HepG2 (cell line): Measurements from ENCODE around the gene MASP2. TPM values are rescaled to one million over a fixed set of nuclear protein-coding genes. Genes with fewer than 3 reads are reported as not detected.

Experiments
- HDAC1 ChIP-seq: sonication (generic); formaldehyde crosslinking; IDR thresholded peaks from 2 replicates; pipeline ENCODE4 v1.5.1; 2020; ENCODE audit warnings: mild to moderate bottlenecking, missing genetic modification reagents
- KLF6 ChIP-seq: IDR thresholded peaks from 2 replicates; pipeline ENCODE4 v1.8.0; 2016; ENCODE audit warnings: missing biosample characterization, missing genetic modification reagents
- PHF8 ChIP-seq: sonication (generic); formaldehyde crosslinking; IDR thresholded peaks from 2 replicates; pipeline ENCODE4 v1.5.0; 2020; ENCODE audit warnings: missing genetic modification reagents
- RELA ChIP-seq: sonication (generic); formaldehyde crosslinking; IDR thresholded peaks from 2 replicates; pipeline ENCODE4 v1.4.0; 2020; ENCODE audit warnings: missing genetic modification reagents
- SETDB1 ChIP-seq: sonication (generic); formaldehyde crosslinking; IDR thresholded peaks from 2 replicates; pipeline ENCODE4 v1.5.1; 2020; ENCODE audit warnings: missing genetic modification reagents, mild to moderate bottlenecking, borderline replicate concordance
- TMF1 ChIP-seq: sonication (generic); formaldehyde crosslinking; IDR thresholded peaks from 2 replicates; pipeline ENCODE4 v1.8.1; 2022; ENCODE audit warnings: low read depth, missing genetic modification reagents
- TP53 ChIP-seq: sonication (generic); formaldehyde crosslinking; conservative IDR thresholded peaks from 2 replicates; pipeline ENCODE4 v1.4.0; 2020; ENCODE audit warnings: missing genetic modification reagents
- ZBTB7A ChIP-seq: sonication (generic); formaldehyde crosslinking; IDR thresholded peaks from 2 replicates; pipeline ENCODE4 v1.8.0; 2022; ENCODE audit warnings: mild to moderate bottlenecking, missing genetic modification reagents
- ZC3H13 ChIP-seq: sonication (generic); formaldehyde crosslinking; IDR thresholded peaks from 2 replicates; pipeline ENCODE4 v1.8.1; 2023; ENCODE audit warnings: mild to moderate bottlenecking, missing genetic modification reagents, moderate library complexity
- ZFP90 ChIP-seq: sonication (generic); formaldehyde crosslinking; IDR thresholded peaks from 2 replicates; pipeline ENCODE4 v1.8.0; 2022; ENCODE audit warnings: missing genetic modification reagents, mild to moderate bottlenecking, inconsistent platforms, borderline replicate concordance
- ZNF143 ChIP-seq: sonication (generic); formaldehyde crosslinking; IDR thresholded peaks from 2 replicates; pipeline ENCODE4 v1.4.0; 2020; ENCODE audit warnings: missing genetic modification reagents
- ZNF317 ChIP-seq: sonication (generic); formaldehyde crosslinking; IDR thresholded peaks from 2 replicates; pipeline ENCODE4 v1.5.0; 2020; ENCODE audit warnings: mild to moderate bottlenecking, missing genetic modification reagents
- ZNF501 ChIP-seq: sonication (generic); formaldehyde crosslinking; IDR thresholded peaks from 2 replicates; pipeline ENCODE4 v1.5.1; 2020; ENCODE audit warnings: mild to moderate bottlenecking, moderate library complexity, missing genetic modification reagents
- ZNF768 ChIP-seq: sonication (generic); formaldehyde crosslinking; IDR thresholded peaks from 2 replicates; pipeline ENCODE4 v1.4.0; 2020; ENCODE audit warnings: missing genetic modification reagents
- ZSCAN25 ChIP-seq: sonication (generic); formaldehyde crosslinking; IDR thresholded peaks from 2 replicates; pipeline ENCODE4 v1.8.0; 2022; ENCODE audit warnings: mild to moderate bottlenecking, missing genetic modification reagents
- polyA plus RNA-seq, 8 experiments: library from polyadenylated mRNA; depleted of rRNA in 3 of 8; stranded (reverse) in 7 of 8; unstranded in 1 of 8; fragments of >200 nt; fragmentation: Illumina TruSeq in 4 of 8; extraction: Trizol in 4 of 8; gene quantifications; 2 replicates each; pipeline versions ENCODE4 v1.2.1 to v1.2.3, GENCODE V29; 2011 to 2016; ENCODE audit warnings: low read depth in 4 of 8, missing spikeins in 1 of 8, mixed read lengths in 1 of 8; ENCODE audit not compliant: insufficient read depth in 1 of 8
- total RNA-seq, 5 experiments: library from RNA; depleted of rRNA; stranded (reverse); fragments of >200 nt; fragmentation: Illumina TruSeq; extraction: Trizol; gene quantifications; 2 replicates each; pipeline ENCODE4 v1.2.3, GENCODE V29; 2016; ENCODE audit warnings: low read depth in 1 of 5
- TF ChIP-seq, protein P1 (sequence below): fragments of 450-650 bp; IDR thresholded peaks from 2 replicates; pipeline ENCODE4 v1.6.1; 2016
- TF ChIP-seq, protein P2 (sequence below): sonication (generic); formaldehyde crosslinking; IDR thresholded peaks from 2 replicates; pipeline ENCODE4 v1.9.0; 2022; ENCODE audit warnings: missing genetic modification reagents, mild to moderate bottlenecking, borderline replicate concordance
- TF ChIP-seq, protein P3 (sequence below): sonication (generic); formaldehyde crosslinking; IDR thresholded peaks from 2 replicates; pipeline ENCODE4; 2020; ENCODE audit warnings: missing genetic modification reagents, mild to moderate bottlenecking, borderline replicate concordance
- TF ChIP-seq, protein P4 (sequence below): sonication (generic); formaldehyde crosslinking; IDR thresholded peaks from 2 replicates; pipeline ENCODE4 v1.5.0; 2020; ENCODE audit warnings: mild to moderate bottlenecking, missing genetic modification reagents, borderline replicate concordance

The MASP2 gene
- total and polyA plus RNA-seq, 2 of the 13 experiments (the other 11 are each of a cell fraction or from before 2014, with no cell fraction given) = 7.1 to 11.8 TPM

DNA sequence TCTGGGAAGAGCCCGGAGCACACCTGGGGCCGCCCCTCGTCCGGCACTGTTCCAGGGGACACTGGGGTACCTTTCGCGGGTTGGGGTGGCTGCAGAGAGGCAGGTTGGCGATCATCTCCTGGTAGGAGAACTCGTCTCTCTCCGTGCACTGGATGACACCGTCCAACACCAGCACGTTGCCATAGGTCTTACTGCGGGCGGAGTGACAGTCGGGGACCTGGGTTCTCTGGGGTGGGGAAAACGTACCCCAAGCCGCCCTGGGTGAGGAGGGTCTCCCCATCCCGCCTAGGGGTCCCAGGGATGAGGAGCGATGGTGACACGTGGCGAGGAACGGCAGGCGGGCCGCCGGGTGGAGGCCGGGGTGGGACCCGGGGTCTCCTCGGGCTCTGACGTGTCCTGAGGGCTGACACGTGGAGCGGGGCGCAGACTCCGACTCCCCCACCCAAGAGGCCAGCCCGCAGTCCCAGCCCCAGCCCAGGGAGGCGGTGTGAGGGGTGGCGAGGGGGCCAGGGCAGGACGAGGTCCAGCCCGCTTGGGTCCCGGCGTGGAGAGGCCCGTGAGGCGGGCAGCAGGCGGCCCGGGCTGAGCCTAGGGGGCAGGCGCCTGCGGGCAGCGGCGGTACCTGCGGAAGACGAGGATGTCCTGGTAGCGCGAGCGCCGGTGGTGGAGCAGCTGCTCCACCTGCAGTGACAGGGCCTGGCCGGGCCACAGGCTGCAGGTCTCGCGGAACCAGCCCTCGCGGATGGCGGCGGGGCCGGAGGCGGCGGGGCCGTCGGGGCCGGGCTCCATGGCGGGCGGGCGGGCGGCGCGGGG lies 12.3 kb upstream of the MASP2 start (continued):
- TF ChIP-seq, protein P1, sequence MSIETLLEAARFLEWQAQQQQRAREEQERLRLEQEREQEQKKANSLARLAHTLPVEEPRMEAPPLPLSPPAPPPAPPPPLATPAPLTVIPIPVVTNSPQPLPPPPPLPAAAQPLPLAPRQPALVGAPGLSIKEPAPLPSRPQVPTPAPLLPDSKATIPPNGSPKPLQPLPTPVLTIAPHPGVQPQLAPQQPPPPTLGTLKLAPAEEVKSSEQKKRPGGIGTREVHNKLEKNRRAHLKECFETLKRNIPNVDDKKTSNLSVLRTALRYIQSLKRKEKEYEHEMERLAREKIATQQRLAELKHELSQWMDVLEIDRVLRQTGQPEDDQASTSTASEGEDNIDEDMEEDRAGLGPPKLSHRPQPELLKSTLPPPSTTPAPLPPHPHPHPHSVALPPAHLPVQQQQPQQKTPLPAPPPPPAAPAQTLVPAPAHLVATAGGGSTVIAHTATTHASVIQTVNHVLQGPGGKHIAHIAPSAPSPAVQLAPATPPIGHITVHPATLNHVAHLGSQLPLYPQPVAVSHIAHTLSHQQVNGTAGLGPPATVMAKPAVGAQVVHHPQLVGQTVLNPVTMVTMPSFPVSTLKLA = peak; percentile 49
- peak; percentile 18; the same call in 1 of the 2 replicates for TF ChIP-seq PHF8
- TF ChIP-seq ZFP90 (CRISPR knock-in tag) = peak; percentile 69; the same call in 1 of the 2 replicates
- no peak for TF ChIP-seq RELA (CRISPR knock-in tag)
- no peak for TF ChIP-seq ZNF317 (CRISPR knock-in tag)
- TF ChIP-seq, protein P2, sequence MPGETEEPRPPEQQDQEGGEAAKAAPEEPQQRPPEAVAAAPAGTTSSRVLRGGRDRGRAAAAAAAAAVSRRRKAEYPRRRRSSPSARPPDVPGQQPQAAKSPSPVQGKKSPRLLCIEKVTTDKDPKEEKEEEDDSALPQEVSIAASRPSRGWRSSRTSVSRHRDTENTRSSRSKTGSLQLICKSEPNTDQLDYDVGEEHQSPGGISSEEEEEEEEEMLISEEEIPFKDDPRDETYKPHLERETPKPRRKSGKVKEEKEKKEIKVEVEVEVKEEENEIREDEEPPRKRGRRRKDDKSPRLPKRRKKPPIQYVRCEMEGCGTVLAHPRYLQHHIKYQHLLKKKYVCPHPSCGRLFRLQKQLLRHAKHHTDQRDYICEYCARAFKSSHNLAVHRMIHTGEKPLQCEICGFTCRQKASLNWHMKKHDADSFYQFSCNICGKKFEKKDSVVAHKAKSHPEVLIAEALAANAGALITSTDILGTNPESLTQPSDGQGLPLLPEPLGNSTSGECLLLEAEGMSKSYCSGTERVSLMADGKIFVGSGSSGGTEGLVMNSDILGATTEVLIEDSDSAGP = peak; percentile 33; the same call in 1 of the 2 replicates
- peak; percentile 22; the same call in 1 of the 2 replicates for TF ChIP-seq ZNF143 (CRISPR knock-in tag)
- TF ChIP-seq, protein P3, sequence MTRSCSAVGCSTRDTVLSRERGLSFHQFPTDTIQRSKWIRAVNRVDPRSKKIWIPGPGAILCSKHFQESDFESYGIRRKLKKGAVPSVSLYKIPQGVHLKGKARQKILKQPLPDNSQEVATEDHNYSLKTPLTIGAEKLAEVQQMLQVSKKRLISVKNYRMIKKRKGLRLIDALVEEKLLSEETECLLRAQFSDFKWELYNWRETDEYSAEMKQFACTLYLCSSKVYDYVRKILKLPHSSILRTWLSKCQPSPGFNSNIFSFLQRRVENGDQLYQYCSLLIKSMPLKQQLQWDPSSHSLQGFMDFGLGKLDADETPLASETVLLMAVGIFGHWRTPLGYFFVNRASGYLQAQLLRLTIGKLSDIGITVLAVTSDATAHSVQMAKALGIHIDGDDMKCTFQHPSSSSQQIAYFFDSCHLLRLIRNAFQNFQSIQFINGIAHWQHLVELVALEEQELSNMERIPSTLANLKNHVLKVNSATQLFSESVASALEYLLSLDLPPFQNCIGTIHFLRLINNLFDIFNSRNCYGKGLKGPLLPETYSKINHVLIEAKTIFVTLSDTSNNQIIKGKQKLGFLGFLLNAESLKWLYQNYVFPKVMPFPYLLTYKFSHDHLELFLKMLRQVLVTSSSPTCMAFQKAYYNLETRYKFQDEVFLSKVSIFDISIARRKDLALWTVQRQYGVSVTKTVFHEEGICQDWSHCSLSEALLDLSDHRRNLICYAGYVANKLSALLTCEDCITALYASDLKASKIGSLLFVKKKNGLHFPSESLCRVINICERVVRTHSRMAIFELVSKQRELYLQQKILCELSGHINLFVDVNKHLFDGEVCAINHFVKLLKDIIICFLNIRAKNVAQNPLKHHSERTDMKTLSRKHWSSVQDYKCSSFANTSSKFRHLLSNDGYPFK = peak; percentile 61; the same call in 1 of the 2 replicates
- peak; percentile 65 for TF ChIP-seq HDAC1 (CRISPR knock-in tag)
- TF ChIP-seq TMF1 (CRISPR knock-in tag) = no peak
- TF ChIP-seq ZBTB7A (CRISPR knock-in tag) = peak; percentile 35; the same call in 1 of the 2 replicates
- TF ChIP-seq, protein P4, sequence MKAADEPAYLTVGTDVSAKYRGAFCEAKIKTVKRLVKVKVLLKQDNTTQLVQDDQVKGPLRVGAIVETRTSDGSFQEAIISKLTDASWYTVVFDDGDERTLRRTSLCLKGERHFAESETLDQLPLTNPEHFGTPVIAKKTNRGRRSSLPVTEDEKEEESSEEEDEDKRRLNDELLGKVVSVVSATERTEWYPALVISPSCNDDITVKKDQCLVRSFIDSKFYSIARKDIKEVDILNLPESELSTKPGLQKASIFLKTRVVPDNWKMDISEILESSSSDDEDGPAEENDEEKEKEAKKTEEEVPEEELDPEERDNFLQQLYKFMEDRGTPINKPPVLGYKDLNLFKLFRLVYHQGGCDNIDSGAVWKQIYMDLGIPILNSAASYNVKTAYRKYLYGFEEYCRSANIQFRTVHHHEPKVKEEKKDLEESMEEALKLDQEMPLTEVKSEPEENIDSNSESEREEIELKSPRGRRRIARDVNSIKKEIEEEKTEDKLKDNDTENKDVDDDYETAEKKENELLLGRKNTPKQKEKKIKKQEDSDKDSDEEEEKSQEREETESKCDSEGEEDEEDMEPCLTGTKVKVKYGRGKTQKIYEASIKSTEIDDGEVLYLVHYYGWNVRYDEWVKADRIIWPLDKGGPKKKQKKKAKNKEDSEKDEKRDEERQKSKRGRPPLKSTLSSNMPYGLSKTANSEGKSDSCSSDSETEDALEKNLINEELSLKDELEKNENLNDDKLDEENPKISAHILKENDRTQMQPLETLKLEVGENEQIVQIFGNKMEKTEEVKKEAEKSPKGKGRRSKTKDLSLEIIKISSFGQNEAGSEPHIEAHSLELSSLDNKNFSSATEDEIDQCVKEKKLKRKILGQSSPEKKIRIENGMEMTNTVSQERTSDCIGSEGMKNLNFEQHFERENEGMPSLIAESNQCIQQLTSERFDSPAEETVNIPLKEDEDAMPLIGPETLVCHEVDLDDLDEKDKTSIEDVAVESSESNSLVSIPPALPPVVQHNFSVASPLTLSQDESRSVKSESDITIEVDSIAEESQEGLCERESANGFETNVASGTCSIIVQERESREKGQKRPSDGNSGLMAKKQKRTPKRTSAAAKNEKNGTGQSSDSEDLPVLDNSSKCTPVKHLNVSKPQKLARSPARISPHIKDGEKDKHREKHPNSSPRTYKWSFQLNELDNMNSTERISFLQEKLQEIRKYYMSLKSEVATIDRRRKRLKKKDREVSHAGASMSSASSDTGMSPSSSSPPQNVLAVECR = peak; percentile 67
- no peak for TF ChIP-seq SETDB1 (CRISPR knock-in tag)
- TF ChIP-seq TP53 (CRISPR knock-in tag) = no peak
- TF ChIP-seq ZSCAN25 = no peak
- TF ChIP-seq KLF6 = peak; percentile 55; the same call in 1 of the 2 replicates
- 0 out of 2 replicates have a peak, but pooled peaks have one; percentile 32 for TF ChIP-seq ZNF501 (CRISPR knock-in tag)
- TF ChIP-seq ZC3H13 (CRISPR knock-in tag) = 0 out of 2 replicates have a peak, but pooled peaks have one; percentile 28
- peak; percentile 39; the same call in 1 of the 2 replicates for TF ChIP-seq ZNF768 (CRISPR knock-in tag)
